ENCODE measurements around the gene CCNK. TPM values are rescaled to one million over a fixed set of nuclear protein-coding genes. Genes with fewer than 3 reads are reported as not detected.
A peak's percentile ranks its signal among the peaks of the same experiment; 100 is the strongest.

The CCNK gene
- total RNA-seq, 1 donor from 2014 or later, result 19.8 TPM

DNA sequence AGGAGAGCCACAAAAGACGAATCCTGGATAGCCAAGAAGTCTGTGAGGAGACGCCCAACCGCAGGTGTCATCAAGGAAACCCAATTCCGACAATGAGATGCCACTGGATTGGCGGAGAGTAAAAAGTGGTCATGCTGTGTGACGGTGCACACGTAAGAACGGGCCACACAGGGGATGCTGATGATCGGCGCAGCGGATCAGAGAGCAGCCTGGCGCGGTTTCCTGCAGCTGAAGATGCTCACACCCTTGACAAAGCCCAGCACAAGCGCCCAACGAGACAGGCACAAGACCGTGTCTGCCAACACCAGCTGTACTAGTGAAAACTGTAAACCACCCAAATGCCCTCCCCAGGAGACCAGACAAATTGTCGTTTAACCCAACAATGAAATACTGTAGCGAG, 67.0 kb downstream of the CCNK start:
- Histone ChIP-seq H3K9me3 (ENCODE audit: control insufficient read depth in 3 of 3, low read length in 3 of 3) (no peaks in the 10 kb centered on the region), H3K27ac (ENCODE audit: low read depth, low read length) (no peak overlapping the region), H3K4me3 (ENCODE audit: low read length in 3 of 3) (no peak overlapping the region), H3K4me1 (ENCODE audit: control insufficient read depth in 3 of 3, insufficient read depth in 3 of 3, low read length in 3 of 3) (peaks cover 0 to 14% (median 5%) of the 10 kb centered on the region in 3 donors), H3K9ac (ENCODE audit: low read depth in 1 of 3, low read length in 3 of 3) (no peak overlapping the region), H3K27me3 (ENCODE audit: control insufficient read depth in 3 of 3, insufficient read depth in 3 of 3, low read length in 3 of 3) (peaks cover 0 to 7% (median 0%) of the 10 kb centered on the region in 3 donors), H3K36me3 (ENCODE audit: control insufficient read depth in 3 of 3, insufficient read depth in 3 of 3, low read length in 3 of 3) (no peaks in the 10 kb centered on the region)

DNA sequence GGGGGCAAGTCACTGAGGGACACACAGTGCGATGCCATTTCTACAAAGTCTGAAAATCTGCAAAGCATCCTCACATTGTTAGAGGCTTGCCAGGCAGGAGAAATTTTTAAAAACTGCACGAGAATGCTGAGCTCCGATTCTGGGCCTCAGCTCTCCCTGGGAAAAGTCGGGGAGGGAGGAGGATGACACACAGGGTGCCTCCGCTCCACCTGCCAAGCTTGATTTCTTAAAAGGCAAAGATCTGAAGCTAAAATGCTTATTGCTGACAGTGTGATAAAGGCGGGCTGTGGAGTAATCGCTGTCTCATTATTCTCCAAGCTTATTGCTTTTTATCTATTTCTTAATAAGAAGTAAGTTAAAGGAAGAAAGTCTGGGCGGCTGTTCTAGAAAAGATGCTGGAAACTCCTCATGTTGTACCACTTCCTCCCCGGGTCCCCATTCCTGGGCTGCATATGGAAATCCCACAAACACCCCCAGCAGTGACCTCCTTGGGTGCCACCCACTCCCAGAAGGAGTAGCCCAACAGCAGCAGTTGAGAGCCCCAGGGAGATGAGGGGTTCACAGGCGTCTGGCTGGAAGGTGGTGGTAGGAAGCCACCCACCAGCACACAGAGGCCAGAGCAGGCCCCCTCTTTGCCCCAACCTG, 67.8 kb downstream of the CCNK start:
- Histone ChIP-seq H3K9me3 (ENCODE audit: control insufficient read depth in 3 of 3, low read length in 3 of 3) (no peaks in the 10 kb centered on the region), H3K36me3 (ENCODE audit: control insufficient read depth in 3 of 3, insufficient read depth in 3 of 3, low read length in 3 of 3) (no peaks in the 10 kb centered on the region), H3K27ac (ENCODE audit: low read depth, low read length) (no peak overlapping the region), H3K9ac (ENCODE audit: low read depth in 1 of 3, low read length in 3 of 3) (no peak overlapping the region), H3K4me3 (ENCODE audit: low read length in 3 of 3) (no peak overlapping the region), H3K4me1 (ENCODE audit: control insufficient read depth in 3 of 3, insufficient read depth in 3 of 3, low read length in 3 of 3) (peaks cover 0 to 14% (median 5%) of the 10 kb centered on the region in 3 donors), H3K27me3 (ENCODE audit: control insufficient read depth in 3 of 3, insufficient read depth in 3 of 3, low read length in 3 of 3) (peaks cover 0 to 7% (median 0%) of the 10 kb centered on the region in 3 donors)

DNA sequence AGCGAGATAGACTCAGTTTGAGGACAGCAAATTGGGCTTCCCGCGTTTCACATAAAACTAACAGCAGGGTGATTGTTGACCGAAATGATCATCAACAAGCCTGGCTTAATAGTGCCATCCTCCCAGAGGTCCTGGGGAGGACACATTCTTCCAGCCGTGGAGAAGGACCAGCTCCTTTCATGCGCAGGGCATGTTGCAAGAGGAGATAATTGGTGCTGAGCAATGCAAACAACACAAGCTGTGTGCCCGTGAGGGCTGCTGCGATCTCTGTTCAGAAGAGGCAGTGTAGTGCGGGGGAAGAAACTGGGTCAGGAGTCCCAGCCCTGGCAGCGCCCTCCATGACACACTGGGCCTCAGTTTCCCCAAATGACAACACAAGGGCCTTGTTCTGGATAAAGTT, 68.5 kb downstream of the CCNK start:
- Histone ChIP-seq H3K9ac (ENCODE audit: low read depth in 1 of 3, low read length in 3 of 3) (no peak overlapping the region), H3K27me3 (ENCODE audit: control insufficient read depth in 3 of 3, insufficient read depth in 3 of 3, low read length in 3 of 3) (peaks cover 0 to 7% (median 0%) of the 10 kb centered on the region in 3 donors), H3K27ac (ENCODE audit: low read depth, low read length) (no peak overlapping the region), H3K4me3 (ENCODE audit: low read length in 3 of 3) (no peak overlapping the region), H3K9me3 (ENCODE audit: control insufficient read depth in 3 of 3, low read length in 3 of 3) (no peaks in the 10 kb centered on the region), H3K36me3 (ENCODE audit: control insufficient read depth in 3 of 3, insufficient read depth in 3 of 3, low read length in 3 of 3) (no peaks in the 10 kb centered on the region), H3K4me1 (ENCODE audit: control insufficient read depth in 3 of 3, insufficient read depth in 3 of 3, low read length in 3 of 3) (peaks cover 0 to 21% (median 7%) of the 10 kb centered on the region in 3 donors)

DNA sequence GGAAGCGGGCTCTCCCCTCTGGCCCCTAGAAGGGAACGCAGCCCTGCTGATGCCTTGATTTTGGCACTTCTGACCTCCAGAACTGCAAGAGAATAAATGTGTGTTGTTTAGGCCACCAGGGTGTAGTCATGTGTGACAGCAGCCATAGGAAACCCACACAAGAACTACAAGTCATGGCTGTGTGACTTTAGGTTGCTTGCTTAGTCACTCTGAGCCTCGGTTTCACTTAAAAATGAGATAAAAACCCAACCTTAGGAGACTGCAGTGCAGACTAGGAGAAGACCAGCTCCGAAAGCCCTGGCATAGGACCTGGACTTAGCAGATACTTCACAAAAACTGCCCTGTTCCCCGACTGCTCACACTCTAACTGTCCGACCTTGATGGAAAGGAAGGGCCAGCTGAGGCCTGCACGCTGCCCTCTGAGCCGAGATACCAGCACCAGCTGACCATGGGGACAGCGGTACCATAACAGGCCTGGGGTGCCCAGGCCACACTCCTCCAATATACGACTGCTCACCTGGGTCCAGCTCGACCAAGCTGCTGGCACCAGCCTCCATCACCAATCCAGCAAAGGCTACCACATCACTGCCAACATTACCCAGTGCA, 69.3 kb downstream of the CCNK start:
- Histone ChIP-seq H3K4me1 (ENCODE audit: control insufficient read depth in 3 of 3, insufficient read depth in 3 of 3, low read length in 3 of 3) (peaks cover 0 to 26% (median 12%) of the 10 kb centered on the region in 3 donors), H3K9ac (ENCODE audit: low read depth in 1 of 3, low read length in 3 of 3) (no peak overlapping the region), H3K9me3 (ENCODE audit: control insufficient read depth in 3 of 3, low read length in 3 of 3) (no peaks in the 10 kb centered on the region), H3K27ac (ENCODE audit: low read depth, low read length) (no peak overlapping the region), H3K36me3 (ENCODE audit: control insufficient read depth in 3 of 3, insufficient read depth in 3 of 3, low read length in 3 of 3) (no peaks in the 10 kb centered on the region), H3K4me3 (ENCODE audit: low read length in 3 of 3) (no peak overlapping the region), H3K27me3 (ENCODE audit: control insufficient read depth in 3 of 3, insufficient read depth in 3 of 3, low read length in 3 of 3) (peaks cover 0 to 7% (median 0%) of the 10 kb centered on the region in 3 donors)

DNA sequence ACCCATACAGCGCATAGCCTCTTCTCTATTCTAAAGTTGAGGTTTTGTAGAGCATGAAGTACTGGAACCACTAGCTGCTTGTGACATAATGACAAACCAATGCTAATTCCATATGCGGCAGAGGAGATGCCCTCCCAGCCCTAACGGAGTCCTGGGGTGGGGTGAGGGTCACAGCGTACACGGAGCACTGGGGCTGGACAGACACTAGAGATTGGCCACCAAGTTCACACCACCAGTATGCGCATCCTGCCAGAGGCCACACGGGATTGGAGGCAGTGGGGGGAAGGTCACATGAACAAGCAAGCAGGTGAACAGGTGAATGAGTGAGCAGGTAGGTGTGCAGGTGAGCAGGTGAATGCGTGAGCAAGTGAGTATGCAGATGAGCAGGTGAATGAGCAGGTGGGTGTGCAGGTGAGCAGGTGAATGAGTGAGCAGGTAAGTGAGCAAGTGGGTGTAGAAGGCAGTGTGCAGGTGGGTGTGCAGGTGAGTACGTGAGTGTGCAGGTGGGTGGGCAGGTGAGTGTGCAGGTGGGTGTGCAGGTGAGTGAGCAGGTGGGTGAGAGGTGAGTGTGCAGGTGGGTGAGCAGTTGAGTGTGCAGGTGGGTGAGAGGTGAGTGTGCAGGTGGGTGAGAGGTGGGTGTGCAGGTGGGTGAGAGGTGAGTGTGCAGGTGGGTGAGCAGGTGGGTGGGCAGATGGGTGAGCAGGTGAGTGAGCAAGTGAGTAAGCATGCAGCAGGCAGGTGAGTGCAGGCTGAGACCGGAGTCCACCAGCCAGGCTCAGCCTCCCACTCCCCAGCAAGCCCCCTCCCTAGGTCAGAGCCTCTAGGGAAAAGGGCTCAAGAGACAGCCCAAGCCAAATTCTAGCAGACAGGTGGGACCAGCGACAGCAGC, 70.1 kb downstream of the CCNK start:
- Histone ChIP-seq H3K9me3 (ENCODE audit: control insufficient read depth in 3 of 3, low read length in 3 of 3) (no peaks in the 10 kb centered on the region), H3K9ac (ENCODE audit: low read depth in 1 of 3, low read length in 3 of 3) (no peak overlapping the region), H3K27ac (ENCODE audit: low read depth, low read length) (no peak overlapping the region), H3K4me3 (ENCODE audit: low read length in 3 of 3) (no peak overlapping the region), H3K4me1 (ENCODE audit: control insufficient read depth in 3 of 3, insufficient read depth in 3 of 3, low read length in 3 of 3) (peaks cover 0 to 26% (median 12%) of the 10 kb centered on the region in 3 donors), H3K27me3 (ENCODE audit: control insufficient read depth in 3 of 3, insufficient read depth in 3 of 3, low read length in 3 of 3) (peaks cover 0 to 7% (median 0%) of the 10 kb centered on the region in 3 donors), H3K36me3 (ENCODE audit: control insufficient read depth in 3 of 3, insufficient read depth in 3 of 3, low read length in 3 of 3) (no peaks in the 10 kb centered on the region)

DNA sequence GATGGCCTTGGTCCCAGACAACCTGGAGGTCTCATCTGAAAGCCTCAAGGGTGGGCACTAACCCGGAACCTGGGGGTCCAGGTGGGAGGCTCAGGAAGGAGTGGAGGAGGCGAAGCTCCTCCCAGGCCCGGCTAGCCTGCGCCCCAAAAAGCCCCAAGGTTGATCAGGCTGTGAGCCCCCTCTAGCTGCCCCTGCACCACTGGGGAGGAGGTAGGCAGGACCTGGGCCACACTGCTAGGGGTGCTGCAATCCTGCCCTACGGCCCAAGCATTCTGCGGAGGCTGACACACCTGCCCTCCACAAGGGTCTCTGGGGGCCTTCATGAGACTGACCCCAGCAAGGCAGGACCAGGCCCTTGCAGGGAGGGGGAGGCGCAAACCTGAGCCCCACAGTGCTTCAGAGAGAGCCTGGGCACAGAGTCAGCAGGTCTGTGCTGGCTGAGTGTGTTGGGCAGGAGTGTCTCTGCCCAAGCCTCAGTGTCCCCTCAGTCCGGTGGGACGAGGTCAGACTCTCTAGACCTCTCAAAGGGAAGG, 70.9 kb downstream of the CCNK start:
- no peaks in the 10 kb centered on the region for H3K36me3 ChIP-seq (ENCODE audit: control insufficient read depth in 3 of 3, insufficient read depth in 3 of 3, low read length in 3 of 3)
- H3K27ac ChIP-seq (ENCODE audit: low read depth, low read length), result no peak overlapping the region
- H3K4me1 ChIP-seq (ENCODE audit: control insufficient read depth in 3 of 3, insufficient read depth in 3 of 3, low read length in 3 of 3), result peaks cover 0 to 26% (median 12%) of the 10 kb centered on the region in 3 donors
- H3K4me3 ChIP-seq (ENCODE audit: low read length in 3 of 3), result no peak overlapping the region
- no peak overlapping the region for H3K9ac ChIP-seq (ENCODE audit: low read depth in 1 of 3, low read length in 3 of 3)
- H3K27me3 ChIP-seq (ENCODE audit: control insufficient read depth in 3 of 3, insufficient read depth in 3 of 3, low read length in 3 of 3), result peaks cover 0 to 7% (median 0%) of the 10 kb centered on the region in 3 donors
- H3K9me3 ChIP-seq (ENCODE audit: control insufficient read depth in 3 of 3, low read length in 3 of 3), result no peaks in the 10 kb centered on the region

DNA sequence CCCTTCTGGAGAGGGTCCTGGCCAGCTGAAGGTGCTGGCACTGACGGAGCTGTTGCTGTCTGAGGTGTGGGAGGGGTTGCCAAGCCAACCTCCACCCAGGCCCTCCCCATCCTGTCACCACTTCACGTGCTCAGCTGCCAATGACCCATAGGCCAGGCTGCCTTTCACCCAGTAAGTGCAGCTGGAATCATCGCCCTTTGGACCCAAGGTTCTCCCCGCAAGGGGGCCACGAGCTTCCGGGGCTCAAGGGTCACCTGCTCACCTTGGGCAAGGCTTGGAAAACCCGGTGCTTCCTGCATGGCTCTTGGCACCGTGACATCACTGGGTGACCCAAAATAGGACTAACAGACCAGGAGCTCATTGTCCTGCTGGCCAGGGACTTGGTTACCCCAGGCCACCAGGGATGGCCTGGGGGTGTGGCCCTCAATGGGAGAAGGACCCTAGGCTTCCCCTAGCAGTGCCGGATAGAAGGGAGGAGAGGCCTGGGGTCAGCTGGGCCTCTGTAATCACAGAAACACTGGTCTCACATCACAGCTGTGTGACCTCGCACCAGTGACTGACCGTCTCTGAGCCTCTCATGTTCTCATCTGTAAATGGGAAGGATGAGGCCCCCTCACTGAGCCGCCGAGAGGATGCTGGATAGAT, 71.5 kb downstream of the CCNK start:
- H3K36me3 ChIP-seq (ENCODE audit: control insufficient read depth in 3 of 3, insufficient read depth in 3 of 3, low read length in 3 of 3), result no peaks in the 10 kb centered on the region
- peak overlapping the region in 1 of 3 donors; percentile 6 for H3K9ac ChIP-seq (ENCODE audit: low read depth in 1 of 3, low read length in 3 of 3)
- H3K4me1 ChIP-seq (ENCODE audit: control insufficient read depth in 3 of 3, insufficient read depth in 3 of 3, low read length in 3 of 3), result peaks cover 0 to 26% (median 12%) of the 10 kb centered on the region in 3 donors
- H3K9me3 ChIP-seq (ENCODE audit: control insufficient read depth in 3 of 3, low read length in 3 of 3), result no peaks in the 10 kb centered on the region
- H3K4me3 ChIP-seq (ENCODE audit: low read length in 3 of 3), result no peak overlapping the region
- H3K27ac ChIP-seq (ENCODE audit: low read depth, low read length), result no peak overlapping the region
- H3K27me3 ChIP-seq (ENCODE audit: control insufficient read depth in 3 of 3, insufficient read depth in 3 of 3, low read length in 3 of 3), result peaks cover 0 to 7% (median 0%) of the 10 kb centered on the region in 3 donors

DNA sequence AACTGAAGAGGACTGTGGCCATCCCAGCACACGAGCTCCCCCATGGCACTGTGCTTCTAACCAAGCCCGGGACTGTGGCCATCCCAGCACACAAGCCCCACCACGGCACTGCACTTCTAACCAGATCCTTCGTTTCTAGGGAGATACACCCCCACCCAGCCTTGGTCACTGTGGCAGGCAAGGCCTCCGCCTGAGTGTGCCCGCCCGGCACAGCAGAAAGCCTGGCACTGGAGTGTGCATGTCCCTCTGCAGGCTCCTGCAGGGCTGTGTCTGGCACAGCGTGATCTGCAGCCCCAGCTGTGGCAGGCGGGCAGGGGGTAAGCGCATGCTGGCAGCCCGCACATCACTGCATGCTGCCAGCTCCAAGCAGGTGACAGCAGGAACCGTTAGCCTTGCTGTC, 73.0 kb downstream of the CCNK start:
- H3K4me1 ChIP-seq (ENCODE audit: control insufficient read depth in 3 of 3, insufficient read depth in 3 of 3, low read length in 3 of 3), result peaks cover 0 to 26% (median 12%) of the 10 kb centered on the region in 3 donors
- H3K4me3 ChIP-seq (ENCODE audit: low read length in 3 of 3), result no peak overlapping the region
- H3K27ac ChIP-seq (ENCODE audit: low read depth, low read length), result no peak overlapping the region
- no peaks in the 10 kb centered on the region for H3K9me3 ChIP-seq (ENCODE audit: control insufficient read depth in 3 of 3, low read length in 3 of 3)
- H3K27me3 ChIP-seq (ENCODE audit: control insufficient read depth in 3 of 3, insufficient read depth in 3 of 3, low read length in 3 of 3), result peaks cover 0 to 4% (median 0%) of the 10 kb centered on the region in 3 donors
- no peak overlapping the region for H3K9ac ChIP-seq (ENCODE audit: low read depth in 1 of 3, low read length in 3 of 3)
- H3K36me3 ChIP-seq (ENCODE audit: control insufficient read depth in 3 of 3, insufficient read depth in 3 of 3, low read length in 3 of 3), result no peaks in the 10 kb centered on the region

DNA sequence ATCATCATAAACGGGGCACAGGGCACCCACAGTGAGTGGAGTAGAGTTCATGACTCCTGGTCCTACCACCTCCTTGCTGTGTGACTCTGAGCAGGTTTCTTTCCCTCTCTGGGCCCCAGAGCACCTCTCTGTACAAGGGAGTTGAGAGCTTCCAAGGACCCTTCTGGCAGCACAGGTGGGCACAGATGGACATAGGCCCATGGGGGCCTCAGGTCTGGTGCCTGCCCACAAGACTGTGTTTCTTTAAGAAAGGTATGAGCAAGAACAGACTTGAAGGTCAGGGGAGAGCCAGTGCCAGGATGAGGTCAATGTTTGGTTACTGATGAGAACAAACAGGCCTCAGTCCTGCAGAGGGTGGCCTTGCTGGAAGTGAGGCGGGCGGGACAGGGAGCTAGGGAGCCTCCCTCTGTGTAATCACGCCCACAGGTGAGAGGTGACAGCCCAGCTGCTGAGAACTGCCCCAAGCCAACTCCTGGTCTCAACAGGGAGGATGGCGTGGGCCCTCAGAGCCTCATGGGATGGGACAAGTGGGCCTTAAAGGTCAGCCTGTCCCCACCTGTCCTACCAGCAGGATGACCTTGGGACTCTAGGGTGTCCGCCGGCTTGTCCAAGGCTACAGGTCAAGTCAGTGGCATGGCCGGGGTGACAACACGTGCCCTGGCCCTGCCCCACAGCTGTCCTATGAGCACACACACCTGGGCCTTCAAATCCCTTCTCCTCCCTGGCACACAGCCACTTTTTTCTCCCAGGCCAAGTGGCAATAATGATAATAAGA, 73.7 kb downstream of the CCNK start:
- Histone ChIP-seq H3K36me3 (ENCODE audit: control insufficient read depth in 3 of 3, insufficient read depth in 3 of 3, low read length in 3 of 3) (no peaks in the 10 kb centered on the region), H3K9me3 (ENCODE audit: control insufficient read depth in 3 of 3, low read length in 3 of 3) (no peaks in the 10 kb centered on the region), H3K4me3 (ENCODE audit: low read length in 3 of 3) (no peak overlapping the region), H3K9ac (ENCODE audit: low read depth in 1 of 3, low read length in 3 of 3) (peak overlapping the region in 1 of 3 donors; percentile 16), H3K27me3 (ENCODE audit: control insufficient read depth in 3 of 3, insufficient read depth in 3 of 3, low read length in 3 of 3) (peaks cover 0 to 3% (median 0%) of the 10 kb centered on the region in 3 donors), H3K27ac (ENCODE audit: low read depth, low read length) (no peak overlapping the region), H3K4me1 (ENCODE audit: control insufficient read depth in 3 of 3, insufficient read depth in 3 of 3, low read length in 3 of 3) (peaks cover 0 to 27% (median 12%) of the 10 kb centered on the region in 3 donors)

All from skeletal muscle tissue (tissue), 4 donors.